HepG2 (cell line): ENCODE results near the gene GRB2. TPM values are rescaled to one million over a fixed set of nuclear protein-coding genes. Genes with fewer than 3 reads are reported as not detected.
"Not testable (repeated sequence)": the region's sequence is repeated elsewhere in the genome, so short reads cannot be mapped to it uniquely, and the experiment has no call there.

Source experiments
- ATAC-seq: fragments of 200-7000 bp; cut with Tn5 transposase; 3 replicates; pipeline ENCODE4 v1.9.1; 2020; ENCODE audit warnings: mild to moderate bottlenecking, moderate library complexity
- BruUV-seq: library from RNA; stranded (reverse); fragments of 400-500 nt; replicated peaks from 2 replicates; lab custom pipeline; 2021; lab: Mats Ljungman, UMichigan
- CTCF ChIA-PET: fragments of 300-600 bp; formaldehyde crosslinking; extraction: SDS; loops from one replicate; lab custom pipeline; 2021; ENCODE audit warnings: low total read pairs, inconsistent platforms, low intra/inter-chr PET ratio; lab: Yijun Ruan, JAX
- POLR2A ChIA-PET: fragments of 350-600 bp; sonication (Branson Sonifier 250); formaldehyde crosslinking; loops from one replicate; lab custom pipeline; 2020; ENCODE audit warnings: antibody characterized with exemption, inconsistent platforms; lab: Yijun Ruan, JAX
- DNase-seq: peaks from one replicate; pipeline ENCODE4 v3.0.0-alpha.2; 2015; ENCODE audit warnings: low spot score
- FAIRE-seq: peaks from 3 replicates; lab custom pipeline; 2011; peaks lifted over from hg19 to GRCh38; lab: Jason Lieb, UNC
- H2AFZ ChIP-seq: one replicate; pipeline ENCODE4 v1.6.1; 2011; ENCODE audit warnings: low read length, inconsistent platforms
- H3K27ac ChIP-seq: fragments of 300-600 bp; 3 replicates; pipeline ENCODE4 v1.8.0; 2011; ENCODE audit warnings: mixed run types, mild to moderate bottlenecking, mixed read lengths, low read length, inconsistent platforms; ENCODE audit not compliant: insufficient read depth; ENCODE audit errors: extremely low read length
- H3K27me3 ChIP-seq, 2 experiments: fragments of 200-600 bp in 1 of 2; 2 replicates in 1 of 2; 3 replicates in 1 of 2; pipeline versions ENCODE4 v1.6.0 to v1.8.0; 2011; ENCODE audit warnings: low read length in 2 of 2, mild to moderate bottlenecking in 2 of 2, moderate library complexity in 2 of 2, inconsistent platforms in 1 of 2; ENCODE audit not compliant: insufficient read depth in 2 of 2, control insufficient read depth in 1 of 2
- H3K36me3 ChIP-seq, 2 experiments: fragments of 200-600 bp in 1 of 2; replicated peaks in 1 of 2; 2 replicates in 1 of 2; 3 replicates in 1 of 2; pipeline versions ENCODE4 v1.5.1 to v1.8.0; 2011; ENCODE audit warnings: low read length in 2 of 2, inconsistent platforms in 1 of 2; ENCODE audit not compliant: insufficient read depth in 2 of 2, control insufficient read depth in 1 of 2
- H3K4me1 ChIP-seq: 2 replicates; pipeline ENCODE4 v1.5.1; 2012; ENCODE audit warnings: low read length, inconsistent platforms; ENCODE audit not compliant: insufficient read depth
- H3K4me2 ChIP-seq: 2 replicates; pipeline ENCODE4 v1.6.0; 2011; ENCODE audit warnings: low read depth, low read length, inconsistent platforms
- H3K4me3 ChIP-seq, 3 experiments: fragments of 200-600 bp in 1 of 3; sonication (generic), shearing (Covaris generic) in 1 of 3; replicated peaks in 1 of 3; 2 replicates each; pipeline ENCODE4 v1.5.1; 2011 to 2016; ENCODE audit warnings: low read length in 3 of 3, inconsistent platforms in 2 of 3, low read depth in 2 of 3, mild to moderate bottlenecking in 2 of 3, control low read depth in 1 of 3, mixed read lengths in 1 of 3; ENCODE audit not compliant: insufficient read depth in 1 of 3
- H3K79me2 ChIP-seq: one replicate; pipeline ENCODE4 v1.6.1; 2011; ENCODE audit warnings: low read length, inconsistent platforms; ENCODE audit not compliant: insufficient read depth
- H3K9ac ChIP-seq: 2 replicates; pipeline ENCODE4 v1.6.0; 2011; ENCODE audit warnings: mild to moderate bottlenecking, low read depth, low read length, inconsistent platforms; ENCODE audit not compliant: insufficient read depth
- H3K9me3 ChIP-seq: 2 replicates; pipeline ENCODE4 v1.5.1; 2012; ENCODE audit warnings: mild to moderate bottlenecking, low read length
- H4K20me1 ChIP-seq: 2 replicates; pipeline ENCODE4 v1.6.0; 2011; ENCODE audit warnings: inconsistent platforms, mild to moderate bottlenecking, low read length, moderate library complexity; ENCODE audit not compliant: insufficient read depth
- BRF2 ChIP-seq: sonication (generic); formaldehyde crosslinking; IDR thresholded peaks from 2 replicates; pipeline ENCODE4 v1.8.1; 2022; ENCODE audit warnings: mild to moderate bottlenecking, missing genetic modification reagents
- FOSL2 ChIP-seq: sonication (generic); formaldehyde crosslinking; IDR thresholded peaks from 2 replicates; pipeline ENCODE4 v1.4.0; 2020; ENCODE audit warnings: missing genetic modification reagents
- PITX1 ChIP-seq: sonication (generic); formaldehyde crosslinking; IDR thresholded peaks from 2 replicates; pipeline ENCODE4 v1.5.1; 2020; ENCODE audit warnings: mild to moderate bottlenecking, missing genetic modification reagents
- ZMYM2 ChIP-seq: sonication (generic); formaldehyde crosslinking; IDR thresholded peaks from 2 replicates; pipeline ENCODE4 v1.8.0; 2022; ENCODE audit warnings: mild to moderate bottlenecking, missing genetic modification reagents
- ZUFSP ChIP-seq: sonication (generic); formaldehyde crosslinking; IDR thresholded peaks from 2 replicates; pipeline ENCODE4 v1.9.0; 2021; ENCODE audit warnings: missing genetic modification reagents, mild to moderate bottlenecking, borderline replicate concordance
- WGBS: methylation state at CpG from one replicate; pipeline ENCODE4 v1.1.6; 2017; ENCODE audit warnings: low lambda C conversion rate; 5-methylcytosine and 5-hydroxymethylcytosine counted together
- in situ Hi-C: cut with HindIII; loops from 2 replicates; pipeline ENCODE4 v1.10.0; 2017; ENCODE audit warnings: low pct_unique_long_range_greater_than_20kb; ENCODE audit not compliant: extremely low pct_ligation_motif_present
- intact Hi-C: fragments of 100-400 bp; cut with micrococcal nuclease; formaldehyde crosslinking; loops from one replicate; pipeline ENCODE4 v1.10.0; 2022; ENCODE audit not compliant: unreplicated experiment
- polyA plus RNA-seq, 8 experiments: library from polyadenylated mRNA; depleted of rRNA in 3 of 8; stranded (reverse) in 7 of 8; unstranded in 1 of 8; fragments of >200 nt; fragmentation: Illumina TruSeq in 4 of 8; extraction: Trizol in 4 of 8; gene quantifications; 2 replicates each; pipeline versions ENCODE4 v1.2.1 to v1.2.3, GENCODE V29; 2011 to 2016; ENCODE audit warnings: low read depth in 4 of 8, missing spikeins in 1 of 8, mixed read lengths in 1 of 8; ENCODE audit not compliant: insufficient read depth in 1 of 8
- total RNA-seq, 5 experiments: library from RNA; depleted of rRNA; stranded (reverse); fragments of >200 nt; fragmentation: Illumina TruSeq; extraction: Trizol; gene quantifications; 2 replicates each; pipeline ENCODE4 v1.2.3, GENCODE V29; 2016; ENCODE audit warnings: low read depth in 1 of 5

GRB2 gene
- total and polyA plus RNA-seq, 2 of the 13 experiments (the other 11 are each of a cell fraction or from before 2014, with no cell fraction given): 84.6 to 92.3 TPM

- CTCF ChIA-PET, H3K79me2 ChIP-seq, in situ Hi-C loops, H3K27me3 ChIP-seq, H2AFZ ChIP-seq, H3K4me3 ChIP-seq, H3K4me2 ChIP-seq, intact Hi-C loops, H3K27ac ChIP-seq, H3K9me3 ChIP-seq, ATAC-seq, BruUV-seq, FAIRE-seq, H3K36me3 ChIP-seq, H3K9ac ChIP-seq, DNase-seq, H4K20me1 ChIP-seq: not testable (repeated sequence)
- 66% methylated on average over 6 of the region's 6 CpGs for WGBS
- TF ChIP-seq ZMYM2 (CRISPR knock-in tag): 0 out of 2 replicates have a peak, but pooled peaks have one; percentile 33
- TF ChIP-seq FOSL2 (CRISPR knock-in tag): peak; percentile 56
- POLR2A ChIA-PET: interaction anchor here (2.8 kb wide), 1 partner anchor 14 kb away, joined by 13 read pairs; no protein-coding TSS in a partner anchor
- H3K4me1 ChIP-seq: peaks cover 82% of the 10 kb centered on the region
Measured at GRCh38 chr17:75445896-75446295, 40.4 kb upstream of the GRB2 start.

- no peak for DNase-seq
- peaks cover 82% of the 10 kb centered on the region for H3K4me1 ChIP-seq
- no peaks in the 10 kb centered on the region for H3K9me3 ChIP-seq
- no peak overlapping the region for H3K4me3 ChIP-seq
- BruUV-seq: no TSS peak
- H3K9ac ChIP-seq: no peak overlapping the region
- H3K4me2 ChIP-seq: peak overlapping the region; percentile 15; the same call in 1 of the 2 replicates
- ChIA-PET CTCF (no interaction called here), POLR2A (no interaction called here)
- no peak for TF ChIP-seq PITX1 (CRISPR knock-in tag)
- TF ChIP-seq ZUFSP: no peak
- no peak for TF ChIP-seq BRF2
- no peaks in the 10 kb centered on the region for H3K27me3 ChIP-seq
- no peak overlapping the region for H3K27ac ChIP-seq
- FAIRE-seq: no peak
- ATAC-seq: no peak
- WGBS: 36% methylated on average over 3 of the region's 3 CpGs
- H2AFZ ChIP-seq: no peak overlapping the region
- no peaks in the 10 kb centered on the region for H3K36me3 ChIP-seq
- H4K20me1 ChIP-seq: no peaks in the 10 kb centered on the region
- intact Hi-C loops: no loop called here
- in situ Hi-C loops: no loop called here
- H3K79me2 ChIP-seq: no peaks in the 10 kb centered on the region
Measured at GRCh38 chr17:75445296-75445695, 39.8 kb upstream of the GRB2 start.
